Endothelial cell of umbilical vein (primary cell): ENCODE results near the gene CTR9. TPM values are rescaled to one million over a fixed set of nuclear protein-coding genes. Genes with fewer than 3 reads are reported as not detected.

ENCODE experiments used
- BruUV-seq: library from RNA; stranded (reverse); fragments of 400-500 nt; replicated peaks from 2 replicates; lab custom pipeline; 2021; lab: Mats Ljungman, UMichigan
- CTCF ChIA-PET: fragments of 300-600, 350-600 bp; sonication (Branson Sonifier 250); formaldehyde crosslinking; loops from one replicate; lab custom pipeline; 2021; ENCODE audit warnings: antibody characterized with exemption, inconsistent platforms; lab: Charles Lee
- POLR2A ChIA-PET: fragments of 300-600, 350-600 bp; sonication (Branson Sonifier 250); formaldehyde crosslinking; loops from one replicate; lab custom pipeline; 2021; ENCODE audit warnings: antibody characterized with exemption, inconsistent platforms; lab: Charles Lee
- DNase-seq: peaks from one replicate; pipeline ENCODE4 v3.0.0-alpha.2; 2011; ENCODE audit warnings: low read depth, low spot score
- FAIRE-seq: peaks from 2 replicates; lab custom pipeline; 2011; peaks lifted over from hg19 to GRCh38; lab: Jason Lieb, UNC
- H2AFZ ChIP-seq: 2 replicates; pipeline ENCODE4 v1.6.0; 2012; ENCODE audit warnings: low read depth, low read length, control low read depth, inconsistent platforms
- H3K27ac ChIP-seq: 2 replicates; pipeline ENCODE4 v1.5.1; 2011; ENCODE audit warnings: low read depth, mild to moderate bottlenecking, control low read depth, low read length, moderate library complexity; ENCODE audit not compliant: insufficient read depth
- H3K27me3 ChIP-seq, 2 experiments: 2 replicates each; pipeline versions ENCODE4 v1.6.0 to v1.6.1; 2011; ENCODE audit warnings: low read length in 2 of 2, mixed read lengths in 1 of 2; ENCODE audit not compliant: control insufficient read depth in 2 of 2, insufficient read depth in 2 of 2
- H3K36me3 ChIP-seq, 2 experiments: 2 replicates in 1 of 2; 3 replicates in 1 of 2; pipeline ENCODE4 v1.5.1; 2011; ENCODE audit warnings: low read length in 2 of 2, mild to moderate bottlenecking in 1 of 2, moderate library complexity in 1 of 2; ENCODE audit not compliant: control insufficient read depth in 2 of 2, insufficient read depth in 2 of 2; ENCODE audit errors: extremely low read depth in 1 of 2
- H3K4me1 ChIP-seq: 3 replicates; pipeline ENCODE4 v1.5.1; 2011; ENCODE audit warnings: mild to moderate bottlenecking, low read length; ENCODE audit not compliant: control insufficient read depth, insufficient read depth; ENCODE audit errors: extremely low read depth
- H3K4me2 ChIP-seq: 2 replicates; pipeline ENCODE4 v1.6.1; 2011; ENCODE audit warnings: low read length, control low read depth, mixed read lengths; ENCODE audit not compliant: insufficient read depth
- H3K4me3 ChIP-seq, 3 experiments: fragments of 200-600 bp in 1 of 3; sonication (generic), shearing (Covaris generic) in 1 of 3; replicated peaks in 1 of 3; 2 replicates each; pipeline ENCODE4 v1.5.1; 2011 to 2016; ENCODE audit warnings: control low read depth in 3 of 3, low read length in 3 of 3, mild to moderate bottlenecking in 2 of 3, inconsistent platforms in 1 of 3, low read depth in 1 of 3, moderate library complexity in 1 of 3; ENCODE audit not compliant: insufficient read depth in 1 of 3
- H3K79me2 ChIP-seq: 2 replicates; pipeline ENCODE4 v1.6.0; 2012; ENCODE audit warnings: low read length, inconsistent platforms; ENCODE audit not compliant: control insufficient read depth, insufficient read depth
- H3K9ac ChIP-seq: replicated peaks from 2 replicates; pipeline ENCODE3; 2011; ENCODE audit warnings: low read length, control low read depth; ENCODE audit not compliant: insufficient read depth; ENCODE audit errors: extremely low read depth
- H3K9me1 ChIP-seq: replicated peaks from 3 replicates; pipeline ENCODE4 v1.6.0; 2011; ENCODE audit warnings: mild to moderate bottlenecking, low read length; ENCODE audit not compliant: control insufficient read depth, insufficient read depth; ENCODE audit errors: extremely low read depth
- H3K9me3 ChIP-seq: replicated peaks from 2 replicates; pipeline ENCODE4 v1.5.1; 2012; ENCODE audit warnings: low read length, inconsistent platforms; ENCODE audit not compliant: control insufficient read depth, insufficient read depth
- H4K20me1 ChIP-seq: replicated peaks from 2 replicates; pipeline ENCODE3; 2011; ENCODE audit warnings: mild to moderate bottlenecking, low read length; ENCODE audit not compliant: control insufficient read depth, insufficient read depth; ENCODE audit errors: extremely low read depth
- CTCF ChIP-seq, 2 donors: IDR thresholded peaks; 1 replicate in 1 of 2; 2 replicates in 1 of 2; pipeline ENCODE4 v1.5.1; 2011; ENCODE audit warnings: low read length in 2 of 2, mild to moderate bottlenecking in 2 of 2, moderate library complexity in 2 of 2, control low read depth in 1 of 2, inconsistent platforms in 1 of 2, low read depth in 1 of 2; ENCODE audit not compliant: insufficient read depth in 1 of 2; ENCODE audit errors: extremely low read depth in 1 of 2
- EZH2 ChIP-seq: IDR thresholded peaks from 2 replicates; pipeline ENCODE4 v1.6.1; 2012; ENCODE audit warnings: borderline replicate concordance, low read depth, mild to moderate bottlenecking, moderate library complexity, low read length, inconsistent platforms; ENCODE audit not compliant: severe bottlenecking
- FOS ChIP-seq: IDR thresholded peaks from 2 replicates; pipeline ENCODE4 v1.6.1; 2011; ENCODE audit warnings: mild to moderate bottlenecking, low read length, moderate library complexity, borderline replicate concordance; ENCODE audit not compliant: insufficient read depth
- GATA2 ChIP-seq: IDR thresholded peaks from 2 replicates; pipeline ENCODE4 v1.7.0; 2011; ENCODE audit warnings: low read depth, mild to moderate bottlenecking, moderate library complexity, mixed read lengths, low read length; ENCODE audit not compliant: insufficient read length, insufficient read depth
- JUN ChIP-seq: IDR thresholded peaks from 2 replicates; pipeline ENCODE4 v1.6.1; 2011; ENCODE audit warnings: borderline replicate concordance, low read depth; ENCODE audit not compliant: insufficient read length, insufficient read depth
- MAX ChIP-seq: IDR thresholded peaks from 2 replicates; pipeline ENCODE4 v1.6.1; 2011; ENCODE audit not compliant: insufficient read depth, insufficient read length
- MYC ChIP-seq: IDR thresholded peaks from one replicate; pipeline ENCODE4 v1.6.1; 2011; ENCODE audit warnings: mild to moderate bottlenecking, low read depth, low read length
- POLR2A ChIP-seq: IDR thresholded peaks from 2 replicates; pipeline ENCODE4 v1.6.1; 2012; ENCODE audit warnings: low read depth, mild to moderate bottlenecking, control low read depth, low read length
- POLR2AphosphoS5 ChIP-seq: IDR thresholded peaks from 2 replicates; pipeline ENCODE4 v1.6.1; 2012; ENCODE audit warnings: low read depth, mild to moderate bottlenecking, control low read depth, low read length, moderate library complexity; ENCODE audit not compliant: insufficient read depth
- dilution Hi-C: fragments of 300-500 bp; cut with MboI; formaldehyde crosslinking; loops from one replicate; pipeline ENCODE4 v1.15.0; 2019; ENCODE audit warnings: low sequenced_read_pairs; ENCODE audit not compliant: extremely low pct_ligation_motif_present
- intact Hi-C: fragments of 100-400 bp; cut with micrococcal nuclease; formaldehyde crosslinking; loops from one replicate; pipeline ENCODE4 v1.10.0; 2022
- polyA plus RNA-seq, 4 experiments: library from polyadenylated mRNA; depleted of rRNA in 3 of 4; stranded (reverse) in 3 of 4; unstranded in 1 of 4; fragments of >200 nt; gene quantifications; 2 replicates each; pipeline versions ENCODE4 v1.2.1 to v1.2.3, GENCODE V29; 2011 to 2012; ENCODE audit warnings: missing spikeins in 1 of 4
- total RNA-seq: library from RNA; stranded (reverse); gene quantifications from 2 replicates; pipeline ENCODE4 v1.2.3, GENCODE V29; 2021

Gene CTR9
- total and polyA plus RNA-seq, 2 donors (not counting 3 experiments of a cell fraction or from before 2014, with no cell fraction given): 7.5 to 33.2 TPM

GRCh38 chr11:10824888-10825287, 73.8 kb downstream of the CTR9 start:
- dilution Hi-C loops (no loop called here), intact Hi-C loops (no loop called here)
- Histone ChIP-seq H3K4me3 (no peak overlapping the region), H2AFZ (no peak overlapping the region), H3K36me3 (no peaks in the 10 kb centered on the region), H3K27me3 (no peaks in the 10 kb centered on the region), H3K9me3 (no peaks in the 10 kb centered on the region), H3K27ac (no peak overlapping the region), H3K9ac (no peak overlapping the region), H3K4me1 (no peaks in the 10 kb centered on the region), H3K79me2 (no peaks in the 10 kb centered on the region), H4K20me1 (no peaks in the 10 kb centered on the region), H3K9me1 (no peaks in the 10 kb centered on the region), H3K4me2 (no peak overlapping the region)
- DNase-seq (no peak), FAIRE-seq (no peak)
- TF ChIP-seq CTCF (IDR thresholded peaks at IDR 0.05; ENCODE audit: extremely low read depth in 1 of 2, insufficient read depth in 1 of 2, low read depth in 1 of 2, low read length in 2 of 2): no peak
- TF ChIP-seq MAX: no peak
- TF ChIP-seq POLR2A: no peak
- no peak for TF ChIP-seq POLR2AphosphoS5
- no peak for TF ChIP-seq FOS
- no peak for TF ChIP-seq JUN
- no peak for TF ChIP-seq MYC
- no peak for TF ChIP-seq EZH2
- TF ChIP-seq GATA2: no peak
- BruUV-seq: no TSS peak
- POLR2A ChIA-PET: interaction anchor here (1.0 kb wide), 1 partner anchor 16 kb away, joined by 3 read pairs; the partner anchor contains the start of gene EIF4G2
- CTCF ChIA-PET: no interaction called here
